Right hindlimb (tissue), 1 donor: ENCODE measurements around the gene DUSP6.
A peak's percentile ranks its signal among the peaks of the same experiment; 100 is the strongest.
"Not testable (repeated sequence)": the region's sequence is repeated elsewhere in the genome, so short reads cannot be mapped to it uniquely, and the experiment has no call there.

Source experiments
- DNase-seq: peaks from one replicate; pipeline ENCODE4 v3.0.0-alpha.2; 2018

DUSP6 gene

GRCh38 chr12:89351489-89352241 is 636 bp downstream of the DUSP6 start:
- DNase-seq: peak; percentile 67

- DNase-seq: peak; percentile 51
Measured at GRCh38 chr12:89350630-89351488, 1.4 kb downstream of the DUSP6 start.

GRCh38 chr12:89350260-89350629 is 2.1 kb downstream of the DUSP6 start:
- DNase-seq: no peak

GRCh38 chr12:89349814-89350213 is 2.5 kb downstream of the DUSP6 start:
- DNase-seq: peak; percentile 70

- no peak for DNase-seq
Measured at GRCh38 chr12:89348894-89349699, 3.2 kb downstream of the DUSP6 start.

GRCh38 chr12:89347325-89347829 is 4.9 kb downstream of the DUSP6 start:
- no peak for DNase-seq

GRCh38 chr12:89346741-89347324 is 5.5 kb downstream of the DUSP6 start:
- peak; percentile 75 for DNase-seq

GRCh38 chr12:89345830-89346740 is 6.2 kb downstream of the DUSP6 start:
- peak; percentile 55 for DNase-seq

GRCh38 chr12:89345376-89345775 is 6.9 kb downstream of the DUSP6 start:
- no peak for DNase-seq

GRCh38 chr12:89344862-89345202 is 7.5 kb downstream of the DUSP6 start:
- no peak for DNase-seq

- no peak for DNase-seq
Measured at GRCh38 chr12:89344043-89344861, 8.0 kb downstream of the DUSP6 start.

GRCh38 chr12:89343127-89343526 is 9.2 kb downstream of the DUSP6 start:
- DNase-seq: peak; percentile 48

- DNase-seq: no peak
Measured at GRCh38 chr12:89340861-89341260, 11.4 kb downstream of the DUSP6 start.

GRCh38 chr12:89339526-89339925 is 12.8 kb downstream of the DUSP6 start:
- DNase-seq: no peak

GRCh38 chr12:89337136-89337535 is 15.2 kb downstream of the DUSP6 start:
- DNase-seq: not testable (repeated sequence)

- no peak for DNase-seq
Measured at GRCh38 chr12:89335452-89336244, 16.7 kb downstream of the DUSP6 start.

- DNase-seq: no peak
Measured at GRCh38 chr12:89334548-89335169, 17.6 kb downstream of the DUSP6 start.

- no peak for DNase-seq
Measured at GRCh38 chr12:89333564-89334252, 18.6 kb downstream of the DUSP6 start.
